ENCODE data around the gene DNAJC4. TPM values are rescaled to one million over a fixed set of nuclear protein-coding genes. Genes with fewer than 3 reads are reported as not detected.

The DNAJC4 gene, protein sequence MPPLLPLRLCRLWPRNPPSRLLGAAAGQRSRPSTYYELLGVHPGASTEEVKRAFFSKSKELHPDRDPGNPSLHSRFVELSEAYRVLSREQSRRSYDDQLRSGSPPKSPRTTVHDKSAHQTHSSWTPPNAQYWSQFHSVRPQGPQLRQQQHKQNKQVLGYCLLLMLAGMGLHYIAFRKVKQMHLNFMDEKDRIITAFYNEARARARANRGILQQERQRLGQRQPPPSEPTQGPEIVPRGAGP
- 10 to 100 TPM in 11 of 12 donors, not detected in 1; 41.1 to 71.1 (median 51.5) TPM for polyA plus RNA-seq (ENCODE audit: insufficient read length in 12 of 12)
- long read RNA-seq, donor 1, partial matches to known transcripts = 22 of 27 reads
- long read RNA-seq, donor 1, other reads (novel, unspliced or antisense) = 0 of 27 reads
- long read RNA-seq, donor 2, partial matches to known transcripts = 9 of 11 reads
- long read RNA-seq, donor 2, other reads (novel, unspliced or antisense) = 0 of 11 reads
- long read RNA-seq, donor 3 = 0 reads
- long read RNA-seq, donor 4, partial matches to known transcripts = 5 of 7 reads
- long read RNA-seq, donor 4, other reads (novel, unspliced or antisense) = 0 of 7 reads
- long read RNA-seq, donor 5 = 0 reads
- long read RNA-seq, donor 6, partial matches to known transcripts = 0 of 1 reads
- long read RNA-seq, donor 6, other reads (novel, unspliced or antisense) = 0 of 1 reads
- long read RNA-seq, donor 7, partial matches to known transcripts = 10 of 13 reads
- long read RNA-seq, donor 7, other reads (novel, unspliced or antisense) = 0 of 13 reads
- long read RNA-seq, donor 8, partial matches to known transcripts = 22 of 25 reads
- long read RNA-seq, donor 8, other reads (novel, unspliced or antisense) = 0 of 25 reads
- long read RNA-seq, donor 9 = 0 reads
- long read RNA-seq, donor 10, partial matches to known transcripts = 27 of 28 reads
- long read RNA-seq, donor 10, other reads (novel, unspliced or antisense) = 0 of 28 reads
- long read RNA-seq, donor 11, partial matches to known transcripts = 5 of 7 reads
- long read RNA-seq, donor 11, other reads (novel, unspliced or antisense) = 0 of 7 reads

DNA sequence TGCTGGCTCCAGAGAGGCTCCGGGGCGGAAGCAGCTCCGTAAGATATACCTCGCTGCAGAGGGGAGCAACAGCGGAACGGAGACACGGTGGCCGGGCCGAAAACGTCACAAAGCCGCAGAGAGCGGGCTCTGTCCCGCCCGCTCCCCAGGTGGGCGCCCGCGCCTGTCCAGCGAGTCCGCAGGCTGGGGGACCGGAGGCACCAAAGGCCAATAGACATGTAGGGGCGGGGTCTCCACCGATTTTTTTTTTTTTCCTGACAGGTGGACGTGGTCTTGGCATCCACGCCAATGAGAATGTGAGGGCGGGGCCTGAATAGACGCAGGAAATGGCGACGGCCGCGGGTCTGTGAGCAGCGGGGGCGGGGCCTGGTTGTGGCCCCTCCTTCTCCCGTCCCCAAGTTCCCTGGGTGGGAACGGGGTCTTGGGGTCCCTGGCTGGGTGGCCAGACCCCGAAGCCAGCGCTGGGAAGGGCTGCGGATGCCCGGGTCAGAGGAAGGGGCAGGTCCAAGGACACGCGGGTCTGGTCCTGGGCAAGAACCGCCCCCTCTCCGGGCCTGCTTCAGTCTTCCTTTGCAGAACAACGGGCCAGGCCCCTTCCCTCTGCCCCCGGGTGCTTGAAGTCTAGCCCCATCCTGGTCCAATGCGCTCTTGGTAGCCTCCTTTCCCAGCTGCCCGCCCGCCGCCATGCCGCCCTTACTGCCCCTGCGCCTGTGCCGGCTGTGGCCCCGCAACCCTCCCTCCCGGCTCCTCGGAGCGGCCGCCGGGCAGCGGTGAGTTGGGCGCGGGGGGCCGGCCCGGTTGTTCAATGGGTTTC, at the start of gene DNAJC4:
Gene DNAJC4, plus strand, starts transcription at position 378 of the 814 bp plus-strand sequence. Its CDS starts 307 bp downstream, at position 685.
- peak; percentile 92 for DNase-seq

- no peak for DNase-seq
Measured at GRCh38 chr11:64180891-64181290, 49.5 kb upstream of the DNAJC4 start.

GRCh38 chr11:64181506-64182411, 48.6 kb upstream of the DNAJC4 start:
- peak; percentile 92 for DNase-seq

GRCh38 chr11:64183890-64184289, 46.5 kb upstream of the DNAJC4 start:
- no peak for DNase-seq

DNA sequence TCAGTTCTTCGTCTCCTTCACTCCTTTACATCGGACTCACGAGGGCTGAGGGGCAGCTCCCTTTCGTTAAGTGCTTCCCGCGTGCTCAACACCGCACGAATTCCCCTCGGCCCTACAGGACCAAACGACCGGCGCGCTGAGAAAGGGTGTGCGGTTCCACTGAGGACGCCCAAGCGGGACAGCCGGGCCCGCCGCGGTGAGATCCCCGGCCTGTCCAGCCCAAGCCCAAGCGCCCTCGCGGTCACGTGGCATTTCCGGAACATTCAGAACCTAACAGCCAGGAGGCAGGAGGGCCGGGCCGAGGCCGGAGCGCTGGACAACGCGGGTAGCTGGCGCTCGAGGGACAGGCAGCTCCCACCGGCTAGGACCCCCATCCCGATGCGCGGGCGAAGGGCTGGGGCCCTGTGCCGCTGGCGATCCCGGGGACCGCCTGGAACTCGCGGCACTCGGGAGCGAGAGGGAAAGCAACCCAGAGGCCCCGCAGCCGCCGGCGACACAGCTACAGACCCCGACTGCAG, 45.1 kb upstream of the DNAJC4 start:
- peak; percentile 85 for DNase-seq

DNA sequence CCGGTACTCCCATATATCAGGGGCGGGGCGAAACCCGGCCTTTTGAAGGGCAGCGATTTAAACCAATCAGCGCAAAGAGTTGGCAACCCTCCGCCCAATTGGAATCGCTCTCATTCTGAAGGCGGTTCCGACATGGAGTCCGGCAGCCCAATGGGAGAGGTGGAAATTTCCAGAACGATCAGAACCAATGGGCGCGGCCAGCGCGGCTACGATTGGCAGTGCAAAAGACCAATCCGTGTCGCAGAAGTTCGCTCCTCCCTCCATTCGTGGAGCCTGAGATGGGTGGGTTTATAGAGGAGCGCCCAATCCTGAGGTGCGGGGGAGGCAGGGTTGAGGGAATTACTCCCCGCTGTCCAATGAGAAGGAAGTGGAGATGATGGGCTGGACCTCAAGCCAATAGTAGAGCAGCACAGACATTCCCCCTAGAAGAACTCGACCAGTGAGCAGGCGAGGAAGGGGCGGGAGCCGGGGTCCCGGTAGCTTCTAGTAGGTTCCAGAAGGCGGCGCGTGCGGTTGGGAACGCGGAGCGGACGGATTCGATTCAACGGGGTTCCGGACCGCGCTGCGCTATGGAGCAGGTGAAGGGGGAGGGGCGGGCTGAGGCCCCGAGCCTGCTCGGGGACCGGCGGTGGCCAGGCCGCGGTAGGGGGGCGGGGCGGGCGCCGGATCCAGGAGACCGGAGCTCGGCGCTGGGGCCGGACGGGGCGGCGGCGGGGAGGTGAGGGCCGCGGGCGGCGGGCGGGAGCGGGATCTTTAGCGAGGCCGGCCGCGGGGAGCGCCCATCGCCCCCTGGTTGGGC, 44.5 kb upstream of the DNAJC4 start, which contains the start of gene STIP1:
Gene STIP1, plus strand, starts transcription at position 479 of the 799 bp plus-strand sequence. Its CDS starts 91 bp downstream, at position 570.
- DNase-seq = peak; percentile 100

GRCh38 chr11:64186492-64187165, 43.7 kb upstream of the DNAJC4 start:
- no peak for DNase-seq

- DNase-seq = no peak
Measured at GRCh38 chr11:64192434-64192833, 37.9 kb upstream of the DNAJC4 start.

- DNase-seq = no peak
Measured at GRCh38 chr11:64196626-64197025, 33.7 kb upstream of the DNAJC4 start.

DNA sequence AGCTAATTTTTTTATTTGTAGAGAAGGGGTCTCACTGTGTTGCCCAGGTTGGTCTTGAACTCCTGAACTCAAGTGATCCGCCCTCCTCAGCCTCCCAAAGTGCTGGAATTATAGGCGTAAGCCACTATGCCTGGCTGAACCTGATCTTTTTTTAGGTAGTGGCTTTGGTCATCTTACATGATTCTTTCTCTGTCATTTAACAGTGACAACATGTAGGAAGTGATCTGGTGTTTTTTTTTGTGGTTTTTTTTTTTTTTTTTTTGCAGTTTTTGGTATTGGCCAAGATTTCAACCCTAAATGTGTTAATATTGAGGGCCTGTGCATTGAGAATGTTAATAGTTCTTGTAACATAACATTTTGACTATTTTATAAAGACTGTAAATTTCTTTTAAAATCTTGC, 31.8 kb upstream of the DNAJC4 start:
- DNase-seq = no peak

DNA sequence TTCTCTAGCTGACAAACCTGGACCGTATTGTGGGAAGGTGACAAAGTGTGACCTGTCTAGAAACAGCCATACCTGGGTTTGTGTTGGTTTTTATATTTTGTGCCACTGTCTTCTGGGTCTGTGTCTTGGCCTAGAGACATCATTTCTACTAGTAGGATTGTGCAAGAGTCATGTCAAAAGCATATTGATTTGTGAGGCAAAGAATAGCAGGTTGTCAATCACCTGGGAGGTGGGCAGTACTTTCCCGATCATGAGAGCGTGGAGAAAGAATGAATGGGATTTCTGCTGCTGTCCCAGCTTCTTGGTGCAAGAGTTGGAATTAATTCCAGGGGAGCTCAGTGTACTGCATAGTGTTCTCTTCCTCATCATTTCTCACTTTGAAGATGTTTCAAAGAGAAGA, 28.8 kb upstream of the DNAJC4 start:
- DNase-seq = no peak

- DNase-seq = no peak
Measured at GRCh38 chr11:64202992-64203391, 27.4 kb upstream of the DNAJC4 start.

GRCh38 chr11:64203421-64204079, 26.8 kb upstream of the DNAJC4 start:
- DNase-seq = no peak

DNA sequence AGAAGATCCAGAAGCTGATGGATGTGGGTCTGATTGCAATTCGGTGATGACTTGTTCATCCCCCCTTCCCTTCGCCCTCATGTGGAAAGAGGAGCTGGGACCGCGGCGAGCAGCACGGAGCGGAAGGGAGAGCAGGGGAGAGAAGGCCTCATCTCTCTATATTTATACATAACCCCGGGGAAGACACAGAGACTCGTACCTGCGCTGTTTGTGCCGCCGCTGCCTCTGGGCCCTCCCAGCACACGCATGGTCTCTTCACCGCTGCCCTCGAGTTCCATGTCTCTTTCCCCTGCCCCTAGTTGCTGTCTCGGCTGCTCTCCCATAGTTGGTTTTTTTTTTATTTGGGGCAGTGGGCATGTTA, 26.3 kb upstream of the DNAJC4 start:
- no peak for DNase-seq

- DNase-seq = peak; percentile 82
Measured at GRCh38 chr11:64204464-64204989, 25.8 kb upstream of the DNAJC4 start.

DNA sequence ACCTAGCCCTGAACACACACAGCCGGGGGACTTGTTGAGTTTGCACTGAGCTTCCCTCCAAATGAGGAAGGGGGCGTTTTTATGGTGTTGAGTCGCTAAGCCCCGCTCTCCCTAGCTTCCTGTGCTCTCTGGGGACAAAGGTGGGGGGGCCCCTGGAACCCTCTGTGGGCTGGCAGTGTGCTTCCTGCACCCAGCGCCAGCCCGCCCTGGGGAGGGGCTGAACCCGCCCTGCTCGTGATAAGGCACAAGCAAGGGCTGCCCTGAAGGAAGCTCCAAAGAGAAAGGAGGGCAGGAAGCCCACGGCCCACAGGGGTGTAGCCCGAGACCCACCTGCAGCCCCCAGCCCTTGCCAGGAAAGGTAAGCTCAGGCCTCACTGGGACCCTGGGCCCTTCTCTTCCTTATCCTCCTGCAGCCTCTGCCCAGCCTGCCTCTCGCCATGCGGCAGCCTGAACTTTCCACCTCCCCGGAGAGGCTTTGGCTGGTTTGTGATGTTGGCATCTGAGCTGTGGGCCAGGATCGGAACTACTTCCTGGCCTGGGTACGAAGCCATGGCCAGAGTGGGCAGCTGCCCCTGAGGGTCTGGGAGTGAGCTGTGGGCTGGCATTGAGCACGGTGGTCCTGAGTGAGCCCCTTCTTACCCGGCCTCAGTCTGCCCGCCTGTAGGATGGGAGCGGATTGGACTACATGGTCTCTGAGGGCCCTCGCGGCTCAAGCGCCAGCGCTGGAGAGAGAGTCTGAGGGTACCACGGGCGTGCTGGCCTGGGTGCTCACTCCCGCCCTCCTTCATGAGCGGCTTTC, 23.7 kb upstream of the DNAJC4 start, which contains the start of gene FERMT3:
Gene FERMT3, plus strand, starts transcription at position 265 of the 799 bp plus-strand sequence. CDS start 644 bp downstream, outside the sequence.
- DNase-seq = no peak
